ENCODE measurements around the gene CD72. TPM values are rescaled to one million over a fixed set of nuclear protein-coding genes. Genes with fewer than 3 reads are reported as not detected.

CD72 gene
- total RNA-seq, 1 experiment from 2014 or later = 1.6 TPM

GRCh38 chr9:35658137-35658967 lies 40.1 kb upstream of the CD72 start, which contains the start of gene CCDC107:
TSS of gene CCDC107 (plus strand) at chr9:35658292. CDS start at chr9:35658380, 88 bp downstream.
- H3K27ac Mint-ChIP-seq (ENCODE audit: low read depth, unreplicated experiment) = peak within 1 kb of the TSS; percentile 100
- POLR2A ChIA-PET = interaction anchor here (0.6 to 5.4 kb wide), 28 partner anchors 12 to 579 kb away, joined by 3 to 61 read pairs (median 6); partner anchors contain the start of genes ATOSB, CREB3, FANCG and GBA2
- TF ChIP-seq, protein P1, sequence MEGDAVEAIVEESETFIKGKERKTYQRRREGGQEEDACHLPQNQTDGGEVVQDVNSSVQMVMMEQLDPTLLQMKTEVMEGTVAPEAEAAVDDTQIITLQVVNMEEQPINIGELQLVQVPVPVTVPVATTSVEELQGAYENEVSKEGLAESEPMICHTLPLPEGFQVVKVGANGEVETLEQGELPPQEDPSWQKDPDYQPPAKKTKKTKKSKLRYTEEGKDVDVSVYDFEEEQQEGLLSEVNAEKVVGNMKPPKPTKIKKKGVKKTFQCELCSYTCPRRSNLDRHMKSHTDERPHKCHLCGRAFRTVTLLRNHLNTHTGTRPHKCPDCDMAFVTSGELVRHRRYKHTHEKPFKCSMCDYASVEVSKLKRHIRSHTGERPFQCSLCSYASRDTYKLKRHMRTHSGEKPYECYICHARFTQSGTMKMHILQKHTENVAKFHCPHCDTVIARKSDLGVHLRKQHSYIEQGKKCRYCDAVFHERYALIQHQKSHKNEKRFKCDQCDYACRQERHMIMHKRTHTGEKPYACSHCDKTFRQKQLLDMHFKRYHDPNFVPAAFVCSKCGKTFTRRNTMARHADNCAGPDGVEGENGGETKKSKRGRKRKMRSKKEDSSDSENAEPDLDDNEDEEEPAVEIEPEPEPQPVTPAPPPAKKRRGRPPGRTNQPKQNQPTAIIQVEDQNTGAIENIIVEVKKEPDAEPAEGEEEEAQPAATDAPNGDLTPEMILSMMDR (IDR thresholded peaks at IDR 0.05; ENCODE audit: unreplicated experiment) = peak; percentile 65
- intact Hi-C loops (cut with micrococcal nuclease) = loop anchor here (2.0 to 10.0 kb wide), 4 partner anchors 30 to 246 kb away; partner anchors contain the start of genes HRCT1, SPAAR and TPM2
- peaks cover 36% of the 10 kb centered on the region for H3K36me3 Mint-ChIP-seq (ENCODE audit: insufficient read depth, unreplicated experiment)
- H3K27me3 Mint-ChIP-seq (ENCODE audit: insufficient read depth, unreplicated experiment) = no peaks in the 10 kb centered on the region
- peak; percentile 80 for DNase-seq (ENCODE audit: unreplicated experiment)
- H3K4me3 Mint-ChIP-seq (ENCODE audit: unreplicated experiment) = peak within 1 kb of the TSS; percentile 62
- H3K4me1 Mint-ChIP-seq (ENCODE audit: insufficient read depth, unreplicated experiment) = peaks cover 25% of the 10 kb centered on the region
- BruUV-seq (replicated peaks) = TSS peak; percentile 51
- CTCF ChIA-PET = interaction anchor here (0.6 to 11.0 kb wide), 28 partner anchors 11 to 1411 kb away, joined by 3 to 119 read pairs (median 4); partner anchors contain the start of genes CA9, CREB3 and TLN1
- no peaks in the 10 kb centered on the region for H3K9me3 Mint-ChIP-seq (ENCODE audit: unreplicated experiment)

GRCh38 chr9:35657546-35658136 lies 39.4 kb upstream of the CD72 start, which contains the start of gene RMRP:
TSS of gene RMRP (minus strand) at chr9:35658019.
- Mint-ChIP-seq H3K9me3 (ENCODE audit: unreplicated experiment) (no peaks in the 10 kb centered on the region), H3K4me3 (ENCODE audit: unreplicated experiment) (peak within 1 kb of the TSS; percentile 62), H3K4me1 (ENCODE audit: insufficient read depth, unreplicated experiment) (peaks cover 21% of the 10 kb centered on the region), H3K36me3 (ENCODE audit: insufficient read depth, unreplicated experiment) (peaks cover 33% of the 10 kb centered on the region), H3K27me3 (ENCODE audit: insufficient read depth, unreplicated experiment) (no peaks in the 10 kb centered on the region), H3K27ac (ENCODE audit: low read depth, unreplicated experiment) (peak within 1 kb of the TSS; percentile 100)
- DNase-seq (ENCODE audit: unreplicated experiment) = peak; percentile 99
- no TSS peak for BruUV-seq (replicated peaks)
- TF ChIP-seq, protein P1 (IDR thresholded peaks at IDR 0.05; ENCODE audit: unreplicated experiment) = no peak
- ChIA-PET POLR2A (interaction anchor here (0.6 to 5.4 kb wide), 29 partner anchors 11 to 578 kb away, joined by 3 to 61 read pairs (median 5); partner anchors contain the start of genes ATOSB, CREB3, FANCG and GBA2), CTCF (interaction anchor here (0.5 to 11.0 kb wide), 20 partner anchors 11 to 1411 kb away, joined by 3 to 119 read pairs (median 4); partner anchors contain the start of genes CREB3 and TLN1)
- intact Hi-C loops (cut with micrococcal nuclease) = loop anchor here (2.0 to 10.0 kb wide), 4 partner anchors 31 to 247 kb away; partner anchors contain the start of genes HRCT1, SPAAR and TPM2

GRCh38 chr9:35656831-35657545 lies 38.8 kb upstream of the CD72 start:
- peaks cover 18% of the 10 kb centered on the region for H3K4me1 Mint-ChIP-seq (ENCODE audit: insufficient read depth, unreplicated experiment)
- CTCF ChIA-PET = interaction anchor here (0.5 to 11.0 kb wide), 14 partner anchors 11 to 829 kb away, joined by 3 to 119 read pairs (median 6); partner anchors contain the start of genes CREB3 and TLN1

More at GRCh38 chr9:35656831-35657545, 38.8 kb upstream of the CD72 start:
- POLR2A ChIA-PET = interaction anchor here (0.6 to 5.4 kb wide), 21 partner anchors 7 to 542 kb away, joined by 3 to 61 read pairs (median 6); partner anchors contain the start of genes ARHGEF39, CREB3, GBA2 and HRCT1
- Mint-ChIP-seq H3K4me3 (ENCODE audit: unreplicated experiment) (peak overlapping the region; percentile 62), H3K27me3 (ENCODE audit: insufficient read depth, unreplicated experiment) (no peaks in the 10 kb centered on the region), H3K9me3 (ENCODE audit: unreplicated experiment) (no peaks in the 10 kb centered on the region), H3K36me3 (ENCODE audit: insufficient read depth, unreplicated experiment) (peaks cover 32% of the 10 kb centered on the region), H3K27ac (ENCODE audit: low read depth, unreplicated experiment) (peak overlapping the region; percentile 100)
- no peak for DNase-seq (ENCODE audit: unreplicated experiment)
- TF ChIP-seq, protein P1 (IDR thresholded peaks at IDR 0.05; ENCODE audit: unreplicated experiment) = no peak
- no TSS peak for BruUV-seq (replicated peaks)
- intact Hi-C loops (cut with micrococcal nuclease) = loop anchor here (5.0 to 10.0 kb wide), 2 partner anchors 55 to 248 kb away; partner anchors contain the start of genes HRCT1 and SPAAR

Data from MCF 10A (cell line).